ENCODE results near the gene OXLD1.
"Not testable (repeated sequence)": the region's sequence is repeated elsewhere in the genome, so short reads cannot be mapped to it uniquely, and the experiment has no call there.

The OXLD1 gene

GRCh38 chr17:81681672-81682071 lies 15.3 kb upstream of the OXLD1 start:
- Histone ChIP-seq H3K4me3 (ENCODE audit: low read length) (no peak overlapping the region), H3K9me3 (ENCODE audit: control insufficient read depth, insufficient read depth, low read length) (no peaks in the 10 kb centered on the region), H3K4me1 (ENCODE audit: control insufficient read depth, insufficient read depth, low read length) (peaks cover 2% of the 10 kb centered on the region), H3K27me3 (ENCODE audit: control insufficient read depth, insufficient read depth, low read length) (no peaks in the 10 kb centered on the region), H3K36me3 (ENCODE audit: control insufficient read depth, insufficient read depth, low read length) (peaks cover 4% of the 10 kb centered on the region; the same call in 1 of the 2 replicates), H3K27ac (ENCODE audit: low read length) (no peak overlapping the region)
- DNase-seq (ENCODE audit: low read depth, low spot score), result no peak
- WGBS (ENCODE audit: insufficient coverage, insufficient read length), result no CpG with 5 or more reads among the region's 17 CpGs

- DNase-seq (ENCODE audit: low read depth, low spot score), result no peak
- Histone ChIP-seq H3K27ac (ENCODE audit: low read length) (no peak overlapping the region), H3K9me3 (ENCODE audit: control insufficient read depth, insufficient read depth, low read length) (no peaks in the 10 kb centered on the region), H3K27me3 (ENCODE audit: control insufficient read depth, insufficient read depth, low read length) (no peaks in the 10 kb centered on the region), H3K4me1 (ENCODE audit: control insufficient read depth, insufficient read depth, low read length) (peaks cover 2% of the 10 kb centered on the region), H3K36me3 (ENCODE audit: control insufficient read depth, insufficient read depth, low read length) (no peaks in the 10 kb centered on the region), H3K4me3 (ENCODE audit: low read length) (no peak overlapping the region)
- WGBS (ENCODE audit: insufficient coverage, insufficient read length), result no CpG with 5 or more reads among the region's 11 CpGs
Observed at GRCh38 chr17:81680150-81680549, 13.7 kb upstream of the OXLD1 start.

- Histone ChIP-seq H3K36me3 (ENCODE audit: control insufficient read depth, insufficient read depth, low read length) (peaks cover 22% of the 10 kb centered on the region), H3K27ac (ENCODE audit: low read length) (no peak overlapping the region), H3K27me3 (ENCODE audit: control insufficient read depth, insufficient read depth, low read length) (no peaks in the 10 kb centered on the region), H3K4me1 (ENCODE audit: control insufficient read depth, insufficient read depth, low read length) (no peaks in the 10 kb centered on the region; the same call in 1 of the 2 replicates), H3K4me3 (ENCODE audit: low read length) (no peak overlapping the region), H3K9me3 (ENCODE audit: control insufficient read depth, insufficient read depth, low read length) (no peaks in the 10 kb centered on the region)
- WGBS (ENCODE audit: insufficient coverage, insufficient read length), result no CpG with 5 or more reads among the region's 17 CpGs
- DNase-seq (ENCODE audit: low read depth, low spot score), result no peak
Observed at GRCh38 chr17:81676906-81677305, 10.5 kb upstream of the OXLD1 start.

GRCh38 chr17:81675515-81676221 lies 9.3 kb upstream of the OXLD1 start:
- not testable (repeated sequence) for H3K27me3 ChIP-seq (ENCODE audit: control insufficient read depth, insufficient read depth, low read length); H3K4me1 ChIP-seq (ENCODE audit: control insufficient read depth, insufficient read depth, low read length); H3K4me3 ChIP-seq (ENCODE audit: low read length); H3K27ac ChIP-seq (ENCODE audit: low read length); H3K9me3 ChIP-seq (ENCODE audit: control insufficient read depth, insufficient read depth, low read length); DNase-seq (ENCODE audit: low read depth, low spot score)
- H3K36me3 ChIP-seq (ENCODE audit: control insufficient read depth, insufficient read depth, low read length), result peaks cover 27% of the 10 kb centered on the region
- WGBS (ENCODE audit: insufficient coverage, insufficient read length), result no CpG with 5 or more reads among the region's 18 CpGs

DNA sequence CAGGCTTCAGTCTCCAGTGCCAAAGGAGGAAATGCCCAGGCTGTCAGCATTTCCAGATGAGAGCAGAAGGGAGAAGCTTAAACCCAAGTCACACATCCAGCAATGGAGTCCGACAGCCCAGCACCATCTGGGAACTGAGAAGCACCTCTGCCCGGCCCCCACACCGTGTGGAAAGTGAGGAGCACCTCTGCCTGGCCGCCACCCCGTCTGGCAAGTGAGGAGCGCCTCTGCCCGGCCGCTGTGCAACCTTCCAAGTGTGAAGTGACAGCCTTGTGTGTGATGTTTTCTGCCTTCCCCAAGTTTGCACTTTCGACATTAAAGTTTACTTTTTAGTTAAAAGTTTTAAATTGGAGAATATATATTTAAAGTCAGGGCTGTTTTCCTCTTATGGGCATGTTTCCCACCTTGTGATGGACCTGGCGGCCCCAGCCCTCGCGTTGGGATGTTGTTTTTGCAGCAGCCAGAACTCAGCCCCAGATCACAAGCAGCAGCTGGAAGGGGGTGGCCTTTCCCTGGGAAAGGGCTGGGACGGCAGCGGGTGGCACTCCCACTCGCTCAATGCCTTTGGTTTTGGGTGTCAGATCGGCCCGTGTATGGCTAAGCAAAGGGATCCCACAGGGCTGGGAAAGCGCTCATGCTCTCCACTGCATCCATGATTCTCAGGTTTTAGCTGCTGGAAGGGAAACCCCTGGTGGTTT lies 7.3 kb upstream of the OXLD1 start:
- no CpG with 5 or more reads among the region's 18 CpGs for WGBS (ENCODE audit: insufficient coverage, insufficient read length)
- H3K4me1 ChIP-seq (ENCODE audit: control insufficient read depth, insufficient read depth, low read length), result no peaks in the 10 kb centered on the region; the same call in 1 of the 2 replicates
- no peak overlapping the region for H3K4me3 ChIP-seq (ENCODE audit: low read length)
- no peak for DNase-seq (ENCODE audit: low read depth, low spot score)
- H3K9me3 ChIP-seq (ENCODE audit: control insufficient read depth, insufficient read depth, low read length), result no peaks in the 10 kb centered on the region
- no peak overlapping the region for H3K27ac ChIP-seq (ENCODE audit: low read length)
- peaks cover 37% of the 10 kb centered on the region for H3K36me3 ChIP-seq (ENCODE audit: control insufficient read depth, insufficient read depth, low read length)
- H3K27me3 ChIP-seq (ENCODE audit: control insufficient read depth, insufficient read depth, low read length), result no peaks in the 10 kb centered on the region

GRCh38 chr17:81672954-81673353 lies 6.5 kb upstream of the OXLD1 start:
- Histone ChIP-seq H3K36me3 (ENCODE audit: control insufficient read depth, insufficient read depth, low read length) (peaks cover 37% of the 10 kb centered on the region), H3K27ac (ENCODE audit: low read length) (no peak overlapping the region), H3K4me1 (ENCODE audit: control insufficient read depth, insufficient read depth, low read length) (no peaks in the 10 kb centered on the region; the same call in 1 of the 2 replicates), H3K4me3 (ENCODE audit: low read length) (no peak overlapping the region), H3K27me3 (ENCODE audit: control insufficient read depth, insufficient read depth, low read length) (no peaks in the 10 kb centered on the region), H3K9me3 (ENCODE audit: control insufficient read depth, insufficient read depth, low read length) (no peaks in the 10 kb centered on the region)
- no CpG with 5 or more reads among the region's 16 CpGs for WGBS (ENCODE audit: insufficient coverage, insufficient read length)
- no peak for DNase-seq (ENCODE audit: low read depth, low spot score)

- WGBS (ENCODE audit: insufficient coverage, insufficient read length), result no CpG with 5 or more reads among the region's 18 CpGs
- Histone ChIP-seq H3K4me3 (ENCODE audit: low read length) (no peak overlapping the region), H3K36me3 (ENCODE audit: control insufficient read depth, insufficient read depth, low read length) (peaks cover 37% of the 10 kb centered on the region), H3K4me1 (ENCODE audit: control insufficient read depth, insufficient read depth, low read length) (peaks cover 3% of the 10 kb centered on the region), H3K9me3 (ENCODE audit: control insufficient read depth, insufficient read depth, low read length) (no peaks in the 10 kb centered on the region), H3K27me3 (ENCODE audit: control insufficient read depth, insufficient read depth, low read length) (no peaks in the 10 kb centered on the region), H3K27ac (ENCODE audit: low read length) (no peak overlapping the region)
- DNase-seq (ENCODE audit: low read depth, low spot score), result no peak
Observed at GRCh38 chr17:81672504-81672903, 6.1 kb upstream of the OXLD1 start.

GRCh38 chr17:81667754-81668153 lies 1.3 kb upstream of the OXLD1 start:
- Histone ChIP-seq H3K9me3 (ENCODE audit: control insufficient read depth, insufficient read depth, low read length) (no peaks in the 10 kb centered on the region), H3K36me3 (ENCODE audit: control insufficient read depth, insufficient read depth, low read length) (peaks cover 32% of the 10 kb centered on the region), H3K27me3 (ENCODE audit: control insufficient read depth, insufficient read depth, low read length) (no peaks in the 10 kb centered on the region), H3K4me3 (ENCODE audit: low read length) (no peak overlapping the region), H3K4me1 (ENCODE audit: control insufficient read depth, insufficient read depth, low read length) (peaks cover 7% of the 10 kb centered on the region), H3K27ac (ENCODE audit: low read length) (no peak overlapping the region)
- no peak for DNase-seq (ENCODE audit: low read depth, low spot score)
- WGBS (ENCODE audit: insufficient coverage, insufficient read length), result no CpG with 5 or more reads among the region's 18 CpGs

DNA sequence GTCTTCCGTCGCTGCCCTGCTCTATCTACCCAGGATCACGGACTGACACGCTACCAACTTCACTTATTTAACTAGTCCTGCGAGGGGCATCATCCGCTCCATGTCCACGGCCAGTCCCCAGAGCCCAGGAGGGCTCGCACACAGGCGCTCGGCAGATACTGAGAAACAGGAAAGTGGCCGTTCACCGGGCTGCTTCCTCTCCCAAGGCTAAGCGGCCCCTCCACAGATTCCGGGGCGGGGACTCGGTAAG lies 388 bp downstream of the OXLD1 start:
- no peaks in the 10 kb centered on the region for H3K9me3 ChIP-seq (ENCODE audit: control insufficient read depth, insufficient read depth, low read length)
- DNase-seq (ENCODE audit: low read depth, low spot score), result no peak
- peaks cover 7% of the 10 kb centered on the region for H3K4me1 ChIP-seq (ENCODE audit: control insufficient read depth, insufficient read depth, low read length)
- H3K4me3 ChIP-seq (ENCODE audit: low read length), result peak overlapping the region; percentile 83
- WGBS (ENCODE audit: insufficient coverage, insufficient read length), result no CpG with 5 or more reads among the region's 16 CpGs
- H3K36me3 ChIP-seq (ENCODE audit: control insufficient read depth, insufficient read depth, low read length), result peaks cover 18% of the 10 kb centered on the region
- H3K27me3 ChIP-seq (ENCODE audit: control insufficient read depth, insufficient read depth, low read length), result no peaks in the 10 kb centered on the region
- no peak overlapping the region for H3K27ac ChIP-seq (ENCODE audit: low read length)

DNA sequence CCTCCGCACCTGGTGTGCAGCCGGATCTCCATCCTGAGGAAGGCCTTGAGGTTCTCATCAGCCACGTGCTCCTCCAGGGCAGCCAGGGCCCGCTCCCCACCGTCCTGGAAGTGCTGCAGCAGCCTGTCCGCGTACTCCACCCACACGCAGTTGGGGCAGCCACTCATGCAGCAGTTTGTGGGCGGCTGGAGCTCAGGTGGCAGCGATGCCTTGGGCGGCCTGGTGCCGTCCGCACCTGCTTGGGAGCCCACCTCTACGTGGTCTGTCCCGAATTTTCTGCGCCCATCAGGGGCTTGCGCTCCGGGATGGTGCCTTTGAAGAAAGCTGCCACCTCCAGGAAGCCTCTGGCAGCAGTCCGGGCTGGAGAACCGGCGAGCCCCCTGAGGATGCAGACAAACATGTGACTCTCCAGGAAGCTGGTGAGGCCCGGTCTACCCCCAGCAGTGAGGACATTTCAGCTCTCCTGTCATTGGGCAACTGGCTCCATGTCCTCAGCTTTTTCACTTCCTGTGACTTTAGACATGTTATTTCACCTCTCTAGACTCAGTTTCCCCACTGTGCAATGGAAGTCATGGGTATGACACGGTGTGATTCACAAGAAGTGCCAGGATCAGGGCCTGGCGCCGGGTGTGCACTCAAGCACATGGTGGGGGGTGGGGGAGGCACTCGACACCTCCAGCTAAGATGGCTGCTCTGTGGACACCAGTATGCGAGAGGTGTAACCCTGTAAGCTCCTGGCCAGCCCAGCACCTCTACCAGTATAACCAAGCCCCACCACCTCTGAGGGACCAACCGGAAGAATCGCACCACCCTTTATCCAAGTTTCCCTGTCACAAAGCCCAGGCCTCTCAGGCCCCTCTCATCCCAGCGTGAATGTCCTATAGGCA lies 957 bp downstream of the OXLD1 start:
- Histone ChIP-seq H3K27ac (ENCODE audit: low read length) (no peak overlapping the region), H3K4me1 (ENCODE audit: control insufficient read depth, insufficient read depth, low read length) (peaks cover 7% of the 10 kb centered on the region), H3K9me3 (ENCODE audit: control insufficient read depth, insufficient read depth, low read length) (no peaks in the 10 kb centered on the region), H3K4me3 (ENCODE audit: low read length) (peak overlapping the region; percentile 83), H3K36me3 (ENCODE audit: control insufficient read depth, insufficient read depth, low read length) (peaks cover 16% of the 10 kb centered on the region), H3K27me3 (ENCODE audit: control insufficient read depth, insufficient read depth, low read length) (no peaks in the 10 kb centered on the region)
- WGBS (ENCODE audit: insufficient coverage, insufficient read length), result no CpG with 5 or more reads among the region's 30 CpGs
- no peak for DNase-seq (ENCODE audit: low read depth, low spot score)

All from iPS DF 6.9 (cell line).